MV-4-11 (cell line): ENCODE data around the gene LRRC8E.
"Not testable (repeated sequence)": the region's sequence is repeated elsewhere in the genome, so short reads cannot be mapped to it uniquely, and the experiment has no call there.

Experiments
- DNase-seq: peaks from one replicate; lab custom pipeline; 2025; lab: John Stamatoyannopoulos, UW

LRRC8E gene

DNA sequence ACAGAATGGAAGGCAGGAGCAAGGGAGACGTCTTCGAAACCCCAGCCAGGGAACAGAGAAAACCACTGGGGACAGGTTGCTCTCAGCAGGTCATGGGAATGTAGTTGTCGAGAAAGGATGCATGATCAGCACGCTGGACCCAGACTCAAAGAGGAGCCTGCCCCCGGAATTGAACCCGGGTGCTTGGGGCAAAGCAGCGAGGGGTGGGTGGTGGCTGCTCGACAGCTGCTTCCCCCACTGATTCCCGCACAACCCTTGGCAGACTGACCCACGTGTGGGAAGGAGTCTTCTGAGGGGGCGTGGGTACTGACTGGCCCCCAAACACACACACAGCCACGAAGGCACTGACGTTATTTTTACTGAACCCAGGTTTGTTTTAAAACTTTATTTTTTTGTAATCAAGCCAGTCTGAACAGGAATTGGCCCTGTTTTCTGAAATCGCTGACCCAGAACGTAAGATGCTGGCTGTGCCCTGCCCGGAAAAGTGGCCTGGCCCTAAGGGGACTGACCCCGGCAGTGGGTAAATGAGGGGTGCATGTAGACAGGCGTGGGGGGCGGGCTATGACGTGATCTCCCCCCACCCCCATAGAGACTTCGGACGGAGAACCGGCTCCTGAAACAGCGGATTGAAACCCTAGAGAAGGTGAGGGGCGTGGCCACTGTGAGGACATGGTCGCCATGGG lies 32.7 kb upstream of the LRRC8E start:
- no peak for DNase-seq

- DNase-seq, result no peak
Measured at GRCh38 chr19:7856109-7856591, 32.2 kb upstream of the LRRC8E start.

- no peak for DNase-seq
Measured at GRCh38 chr19:7856679-7857663, 31.3 kb upstream of the LRRC8E start.

DNA sequence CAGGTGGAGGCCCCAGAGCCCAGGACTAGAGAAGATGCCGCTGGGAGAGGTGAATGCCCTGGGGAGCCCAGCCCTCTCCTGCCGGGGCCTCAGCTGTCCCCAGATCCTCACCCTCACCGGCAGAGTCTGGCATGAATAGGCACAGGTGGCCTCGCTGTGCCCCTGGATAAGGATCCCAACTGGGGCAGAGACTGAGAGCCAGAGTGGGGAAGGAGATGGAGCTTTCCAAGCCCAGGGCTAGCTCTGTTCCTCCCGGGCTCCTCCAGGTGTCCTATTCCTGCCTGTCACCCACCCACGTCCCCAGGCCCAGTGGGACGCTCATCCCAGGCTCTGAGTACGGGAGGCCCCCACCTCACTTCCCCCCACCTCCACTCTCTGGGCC lies 30.6 kb upstream of the LRRC8E start:
- DNase-seq, result no peak

- DNase-seq, result no peak
Measured at GRCh38 chr19:7858109-7858770, 30.1 kb upstream of the LRRC8E start.

GRCh38 chr19:7859087-7859486 lies 29.2 kb upstream of the LRRC8E start:
- DNase-seq, result not testable (repeated sequence)

DNA sequence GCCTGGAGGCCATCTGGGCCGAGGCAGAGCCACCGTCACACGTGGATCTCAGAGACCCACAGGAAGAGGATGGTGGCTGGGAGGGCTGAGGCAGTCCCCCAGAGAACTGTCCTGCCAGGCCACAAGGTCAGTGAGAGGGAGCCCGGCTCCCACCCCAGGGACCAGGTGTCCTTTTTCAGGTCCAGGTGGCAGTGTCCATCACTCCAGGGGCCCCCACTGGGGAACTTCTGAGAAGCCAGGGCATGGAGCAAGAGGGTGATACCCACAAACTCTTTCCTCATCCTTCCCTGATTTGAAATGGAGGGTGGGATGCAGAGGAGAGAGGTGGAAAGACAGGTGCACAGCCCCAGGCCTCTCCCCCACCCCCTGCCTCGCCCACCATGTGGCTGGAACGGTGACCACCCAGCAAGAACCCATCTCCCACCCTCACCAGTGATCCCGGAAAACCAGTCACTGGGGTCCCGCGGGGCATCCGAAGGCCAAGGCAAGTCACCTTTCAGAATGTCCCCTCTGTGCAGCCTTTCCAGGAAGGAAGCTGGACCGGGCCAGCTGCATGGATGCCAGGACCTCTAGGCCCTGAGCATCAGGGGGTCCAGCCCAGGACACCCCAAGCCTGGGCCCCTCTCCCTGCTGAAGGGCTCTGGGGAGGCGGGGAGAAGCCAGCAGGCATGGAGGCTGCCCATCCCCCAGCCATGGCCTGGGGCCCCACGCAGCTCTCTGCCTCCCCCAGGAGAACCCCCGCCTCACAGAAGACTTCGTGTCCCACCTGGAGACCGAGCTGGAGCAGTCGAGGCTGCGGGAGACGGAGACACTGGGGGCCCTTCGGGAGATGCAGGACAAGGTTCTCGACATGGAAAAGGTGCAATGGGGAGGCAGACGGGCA lies 28.2 kb upstream of the LRRC8E start:
- no peak for DNase-seq

GRCh38 chr19:7860714-7861618 lies 27.3 kb upstream of the LRRC8E start:
- DNase-seq, result no peak

DNA sequence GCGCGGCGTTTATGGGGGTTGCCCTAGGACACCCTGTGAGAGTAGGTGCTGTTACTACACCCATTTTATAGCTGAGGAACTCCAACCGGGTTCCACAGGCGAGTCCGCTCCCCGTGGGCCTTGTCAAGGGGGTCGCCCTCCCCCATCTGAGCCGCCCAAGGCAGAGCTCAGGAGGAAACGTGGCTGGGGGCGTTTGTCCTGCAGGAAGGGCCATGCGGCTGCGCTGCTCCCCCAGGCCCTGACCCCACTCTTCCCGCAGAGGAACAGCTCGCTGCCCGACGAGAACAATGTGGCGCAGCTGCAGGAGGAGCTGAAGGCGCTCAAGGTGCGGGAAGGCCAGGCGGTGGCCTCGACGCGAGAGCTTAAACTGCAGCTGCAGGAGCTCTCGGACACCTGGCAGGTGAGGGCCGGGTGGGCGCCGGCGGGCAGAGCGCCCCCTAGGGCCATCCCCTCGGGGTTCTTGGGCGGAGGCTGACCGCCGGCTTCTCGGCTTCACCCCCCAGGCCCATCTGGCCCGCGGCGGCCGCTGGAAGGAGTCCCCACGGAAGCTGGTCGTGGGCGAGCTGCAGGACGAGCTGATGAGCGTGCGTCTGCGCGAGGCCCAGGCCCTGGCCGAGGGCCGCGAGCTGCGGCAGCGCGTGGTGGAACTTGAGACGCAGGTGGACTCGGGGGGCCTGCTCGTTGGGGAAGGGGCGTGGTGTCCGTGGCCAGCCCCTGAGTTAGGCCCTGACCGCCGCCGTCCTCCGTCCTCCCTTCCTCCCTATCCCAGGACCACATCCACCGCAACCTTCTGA lies 26.5 kb upstream of the LRRC8E start:
- no peak for DNase-seq

- DNase-seq, result peak; percentile 34
Measured at GRCh38 chr19:7862413-7862951, 25.8 kb upstream of the LRRC8E start.

GRCh38 chr19:7863157-7863970 lies 24.9 kb upstream of the LRRC8E start:
- DNase-seq, result no peak

DNA sequence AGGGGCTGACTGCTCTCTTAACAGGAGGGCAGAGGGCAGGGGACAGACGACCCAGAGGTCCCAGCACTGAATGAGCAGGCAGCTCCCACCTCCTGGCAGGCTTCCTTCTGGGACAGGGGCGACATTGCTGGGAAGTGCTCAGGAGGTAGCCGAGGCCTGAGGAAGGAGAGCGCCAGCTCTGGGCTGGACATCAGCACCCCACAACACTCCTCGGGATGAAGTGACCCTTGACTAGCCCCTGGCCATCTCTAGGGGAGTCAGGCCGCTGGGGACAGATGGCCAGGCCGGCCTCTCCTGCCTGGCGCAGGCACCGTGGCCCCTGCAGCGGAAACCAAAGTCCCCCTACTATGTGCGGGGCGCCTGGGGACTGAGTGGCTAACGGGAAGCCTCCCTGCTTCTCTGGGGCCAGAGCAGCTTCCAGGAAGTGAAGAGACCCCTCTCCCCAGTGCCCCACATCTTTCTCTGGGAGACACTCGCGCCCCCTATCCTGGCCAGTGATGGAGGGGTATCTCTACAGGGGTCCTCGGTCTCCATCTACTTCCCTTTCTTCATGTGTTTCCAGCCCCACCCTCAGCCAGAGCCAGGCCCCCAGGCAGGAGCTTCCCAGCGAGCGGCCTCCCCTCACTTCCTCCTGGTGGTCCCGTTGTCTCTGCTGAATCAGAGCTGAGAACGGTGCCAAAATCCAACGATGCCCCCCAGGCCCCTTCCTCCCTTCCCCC lies 24.2 kb upstream of the LRRC8E start:
- no peak for DNase-seq

GRCh38 chr19:7864690-7865074 lies 23.6 kb upstream of the LRRC8E start:
- no peak for DNase-seq

GRCh38 chr19:7865262-7865911 lies 22.9 kb upstream of the LRRC8E start:
- no peak for DNase-seq

- DNase-seq, result no peak
Measured at GRCh38 chr19:7866399-7867091, 21.8 kb upstream of the LRRC8E start.

- DNase-seq, result no peak
Measured at GRCh38 chr19:7867092-7867844, 21.0 kb upstream of the LRRC8E start.
